HG03565 (cell line): ENCODE data around the gene DHRSX.
"Not testable (repeated sequence)": the region's sequence is repeated elsewhere in the genome, so short reads cannot be mapped to it uniquely, and the experiment has no call there.

Source experiments
- ATAC-seq: cut with Tn5 transposase; IDR thresholded peaks from one replicate; pipeline ENCODE4 v1.9.1; 2021; ENCODE audit warnings: mild to moderate bottlenecking, moderate library complexity; ENCODE audit not compliant: unreplicated experiment

The DHRSX gene

DNA sequence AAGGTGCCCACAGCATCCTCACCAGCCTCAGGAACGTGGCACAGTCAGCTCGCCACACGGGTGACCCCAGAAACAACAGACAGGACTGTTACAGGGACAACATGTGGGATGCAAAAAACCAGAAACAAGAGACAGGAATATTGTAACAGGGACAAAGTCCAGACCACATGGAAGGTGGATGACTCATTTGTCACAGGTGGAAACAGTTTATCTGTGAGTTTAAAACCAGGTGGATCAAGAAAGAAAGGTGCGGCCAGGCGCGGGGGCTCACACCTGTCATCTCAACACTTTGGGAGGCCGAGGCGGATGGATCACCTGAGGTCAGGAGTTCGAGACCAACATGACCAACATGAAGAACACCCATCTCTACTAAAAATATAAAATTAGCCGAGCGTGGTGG is 23.5 kb downstream of the DHRSX start:
- ATAC-seq = not testable (repeated sequence)

DNA sequence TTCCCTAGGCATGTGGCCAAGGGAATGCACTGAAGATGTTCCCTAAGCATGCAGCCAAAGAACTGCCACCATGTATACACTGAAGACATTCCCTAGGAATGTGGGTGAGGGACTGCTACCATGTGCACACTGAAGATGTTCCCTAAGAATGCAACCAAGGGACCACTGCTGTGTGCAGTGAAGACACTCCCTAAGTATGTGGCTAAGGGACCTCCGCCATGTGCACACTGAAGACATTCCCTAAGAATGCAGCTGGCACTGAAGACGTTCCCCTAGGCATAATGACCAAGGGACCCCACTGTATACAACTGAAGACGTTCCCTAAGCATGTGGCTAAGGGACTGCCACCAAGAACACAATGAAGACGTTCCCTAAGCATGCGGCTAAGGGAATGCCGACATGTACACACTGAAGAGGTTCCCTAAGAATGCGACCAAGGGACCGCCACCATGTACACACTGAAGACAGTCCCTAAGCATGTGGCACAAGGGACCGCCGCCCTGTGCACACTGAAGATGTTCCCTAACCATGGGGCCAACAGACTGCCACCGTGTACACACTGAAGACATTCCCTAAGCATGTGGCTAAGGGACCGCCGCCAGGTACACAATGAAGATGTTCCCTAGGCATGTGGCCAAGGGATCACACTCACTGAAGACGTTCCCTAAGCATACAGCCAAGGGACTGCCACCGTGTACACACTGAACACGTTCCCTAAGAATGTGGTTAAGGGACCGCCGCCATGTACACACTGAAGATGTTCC is 25.6 kb downstream of the DHRSX start:
- ATAC-seq = no peak

DNA sequence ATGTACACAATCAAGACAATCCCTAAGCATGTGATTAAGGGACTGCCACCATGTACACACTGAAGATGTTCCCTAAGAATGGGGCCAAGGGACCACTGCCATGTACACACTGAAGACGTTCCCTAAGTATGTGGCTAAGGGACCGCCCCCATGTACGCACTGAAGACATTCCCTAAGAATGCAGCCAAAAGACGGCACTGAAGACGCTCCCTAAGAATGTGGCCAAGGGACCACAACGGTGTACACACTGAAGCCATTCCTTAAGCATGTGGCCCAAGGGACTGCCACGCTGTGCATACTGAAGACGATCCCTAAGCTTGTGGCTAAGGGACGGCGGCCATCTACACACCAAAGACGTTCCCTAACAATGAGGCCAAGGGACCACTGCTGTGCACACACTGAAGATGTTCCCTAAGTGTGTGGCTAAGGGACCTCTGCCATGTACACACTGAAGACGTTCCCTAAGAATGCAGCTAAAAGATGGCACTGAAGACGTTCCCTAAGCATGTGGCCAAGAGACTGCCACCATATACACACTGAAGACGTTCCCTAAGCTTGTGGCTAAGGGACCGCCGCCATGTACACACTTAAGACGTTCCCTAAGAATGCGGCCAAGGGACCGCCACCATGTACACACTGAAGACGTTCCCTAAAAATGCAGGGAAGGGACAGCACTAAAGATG is 26.4 kb downstream of the DHRSX start:
- no peak for ATAC-seq

DNA sequence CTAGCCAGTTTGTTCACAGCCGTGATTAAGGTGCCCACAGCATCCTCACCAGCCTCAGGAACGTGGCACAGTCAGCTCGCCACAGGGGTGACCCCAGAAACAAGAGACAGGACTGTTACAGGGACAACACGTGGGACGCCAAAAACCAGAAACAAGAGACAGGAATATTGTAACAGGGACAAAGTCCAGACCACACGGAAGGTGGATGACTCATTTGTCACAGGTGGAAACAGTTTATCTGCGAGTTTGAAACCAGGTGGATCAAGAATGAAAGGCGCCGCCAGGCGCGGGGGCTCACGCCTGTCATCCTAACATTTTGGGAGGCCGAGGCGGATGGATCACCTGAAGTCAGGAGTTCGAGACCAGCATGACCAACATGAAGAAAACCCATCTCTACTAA is 27.7 kb downstream of the DHRSX start:
- ATAC-seq = not testable (repeated sequence)

DNA sequence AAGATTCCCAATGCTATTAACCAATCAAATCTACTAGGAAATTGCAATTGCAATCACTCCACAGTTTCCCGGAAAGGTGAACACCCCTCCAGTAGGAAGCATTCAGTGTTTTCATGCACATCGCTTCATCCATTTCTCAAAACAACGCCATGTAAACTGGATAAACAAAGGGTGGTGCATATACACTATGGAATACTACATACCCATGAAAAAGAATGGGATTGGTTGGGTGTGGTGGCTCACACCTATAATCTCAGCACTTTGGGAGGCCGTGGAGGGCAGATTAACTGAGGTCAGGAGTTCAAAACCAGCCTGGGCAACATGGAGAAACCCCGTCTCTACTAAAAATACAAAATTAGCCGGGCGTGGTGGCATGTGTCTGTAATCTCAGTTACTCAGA is 29.1 kb downstream of the DHRSX start:
- no peak for ATAC-seq

DNA sequence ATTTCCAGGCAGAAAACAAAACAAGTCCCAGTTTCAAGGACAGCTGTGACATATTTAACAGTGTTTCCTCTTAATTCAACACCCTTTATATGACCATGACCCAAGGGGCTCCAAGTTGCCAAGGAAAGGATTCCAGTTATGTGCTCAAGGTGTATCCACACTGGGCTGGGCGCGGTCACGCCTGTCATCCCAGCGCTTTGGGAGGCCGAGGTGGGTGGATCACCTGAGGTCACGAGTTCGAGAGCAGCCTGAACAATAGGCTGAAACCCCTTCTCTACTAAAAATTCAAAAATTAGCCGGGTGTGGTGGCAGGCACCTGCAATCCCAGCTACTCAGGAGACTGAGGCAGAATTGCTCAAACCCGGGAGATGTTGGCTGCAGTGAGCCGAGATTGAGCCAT is 29.6 kb downstream of the DHRSX start:
- ATAC-seq = not testable (repeated sequence)

DNA sequence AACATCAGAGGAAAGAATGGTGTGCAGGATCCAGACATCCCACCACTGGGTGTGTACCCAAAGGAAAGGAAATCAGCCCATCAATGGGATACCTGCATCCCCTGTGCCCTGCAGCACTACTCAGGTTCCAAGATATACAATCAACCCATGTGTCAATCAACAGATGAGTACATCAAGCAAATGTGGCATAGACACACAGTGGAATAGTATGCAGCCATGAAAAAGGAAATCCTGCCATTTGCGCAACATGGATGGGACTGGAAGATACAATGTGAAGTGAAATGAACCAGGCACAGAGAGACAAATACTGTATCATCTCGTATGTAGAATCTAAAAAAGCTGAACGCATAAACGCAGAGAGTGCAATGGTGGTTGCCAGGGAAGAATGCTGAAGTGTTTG is 30.9 kb downstream of the DHRSX start:
- not testable (repeated sequence) for ATAC-seq

DNA sequence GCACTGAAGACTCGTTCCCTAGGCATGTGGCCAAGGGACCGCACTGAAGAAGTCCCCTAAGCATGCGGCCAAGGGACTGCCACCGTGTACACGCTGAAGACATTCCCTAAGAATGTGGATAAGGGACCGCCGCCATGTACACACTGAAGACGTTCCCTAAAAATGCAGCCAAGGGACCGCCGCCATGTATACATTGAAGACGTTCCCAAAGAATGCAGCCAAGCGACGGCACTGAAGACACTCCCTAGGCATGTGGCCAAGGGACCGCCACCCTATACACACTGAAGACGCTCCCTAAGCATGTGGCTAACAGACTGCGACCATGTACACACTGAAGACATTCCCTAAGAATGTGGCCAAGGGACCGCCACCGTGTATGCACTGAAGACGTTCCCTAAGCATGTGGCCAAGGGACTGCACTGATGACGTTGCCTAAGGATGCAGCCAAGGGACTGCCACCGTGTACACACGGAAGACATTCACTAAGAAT is 31.5 kb downstream of the DHRSX start:
- no peak for ATAC-seq

DNA sequence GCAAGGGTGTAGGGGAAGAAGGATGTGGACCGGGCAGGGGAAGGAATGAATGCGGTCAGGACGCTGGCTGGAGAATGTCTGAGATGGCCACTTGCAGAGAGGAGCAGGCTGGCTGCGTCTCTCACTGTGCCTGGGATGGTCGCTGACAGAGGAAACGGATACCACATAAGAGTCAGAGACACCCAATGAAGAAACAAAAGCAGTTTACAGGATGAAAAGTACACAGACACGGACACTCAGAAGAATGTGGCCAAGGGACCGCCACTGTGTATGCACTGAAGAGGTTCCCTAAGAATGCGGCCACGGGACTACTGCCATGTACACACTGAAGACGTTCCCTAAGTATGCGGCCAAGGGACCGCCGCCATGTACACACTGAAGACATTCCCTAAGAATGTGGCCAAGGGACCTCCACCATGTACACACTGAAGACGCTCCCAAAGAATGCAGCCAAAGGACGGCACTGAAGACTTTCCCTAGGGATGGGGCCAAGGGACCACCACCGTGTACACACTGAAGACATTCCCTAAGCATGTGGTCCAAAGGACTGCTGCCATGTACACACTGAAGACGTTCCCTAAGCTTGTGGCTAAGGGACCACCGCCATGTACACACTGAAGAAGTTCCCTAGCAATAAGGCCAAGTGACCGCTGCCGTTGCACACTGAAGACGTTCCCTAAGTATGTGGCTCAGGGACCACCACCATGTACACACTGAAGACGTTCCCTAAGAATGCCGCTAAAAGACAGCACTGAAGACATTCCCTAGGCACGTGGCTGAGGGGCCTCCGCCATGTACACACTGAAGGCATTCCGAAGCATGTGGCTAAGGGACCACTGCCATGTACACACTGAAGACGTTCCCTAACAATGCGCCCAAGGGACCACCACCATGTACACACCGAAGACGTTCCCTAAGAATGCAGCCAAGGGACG is 32.2 kb downstream of the DHRSX start:
- ATAC-seq = no peak

DNA sequence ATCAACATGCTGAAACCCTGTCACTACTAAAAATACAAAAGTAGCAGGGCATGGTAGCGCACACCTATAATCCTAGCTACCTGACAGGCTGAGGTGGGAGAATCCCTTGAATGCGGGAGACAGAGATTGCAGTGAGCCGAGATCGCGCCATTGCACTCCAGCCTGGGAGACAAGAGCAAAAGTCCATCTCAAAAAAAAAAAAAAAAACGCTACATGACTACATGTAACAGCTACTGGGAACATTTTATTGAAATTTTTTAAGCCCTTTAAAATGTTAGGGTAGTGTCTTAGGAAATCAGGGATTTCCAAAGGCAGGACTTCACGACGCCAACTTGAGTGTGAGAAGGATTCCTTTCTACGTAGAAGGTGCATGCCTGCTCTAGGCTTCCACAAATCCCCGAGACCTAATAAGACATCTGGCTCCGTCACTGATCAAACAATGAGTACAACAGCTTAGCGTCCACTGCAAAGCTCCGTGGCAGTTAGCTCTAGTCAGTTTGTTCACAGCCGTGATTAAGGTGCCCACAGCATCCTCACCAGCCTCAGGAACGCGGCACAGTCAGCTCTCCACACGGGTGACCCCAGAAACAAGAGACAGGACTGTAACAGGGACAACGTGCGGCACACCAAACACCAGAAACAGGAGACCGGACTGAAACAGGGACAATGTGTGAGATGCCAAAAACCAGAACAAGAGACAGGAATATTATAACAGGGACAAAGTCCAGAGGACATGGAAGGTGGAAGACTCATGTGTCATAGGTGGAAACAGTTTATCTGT is 33.7 kb downstream of the DHRSX start:
- no peak for ATAC-seq

DNA sequence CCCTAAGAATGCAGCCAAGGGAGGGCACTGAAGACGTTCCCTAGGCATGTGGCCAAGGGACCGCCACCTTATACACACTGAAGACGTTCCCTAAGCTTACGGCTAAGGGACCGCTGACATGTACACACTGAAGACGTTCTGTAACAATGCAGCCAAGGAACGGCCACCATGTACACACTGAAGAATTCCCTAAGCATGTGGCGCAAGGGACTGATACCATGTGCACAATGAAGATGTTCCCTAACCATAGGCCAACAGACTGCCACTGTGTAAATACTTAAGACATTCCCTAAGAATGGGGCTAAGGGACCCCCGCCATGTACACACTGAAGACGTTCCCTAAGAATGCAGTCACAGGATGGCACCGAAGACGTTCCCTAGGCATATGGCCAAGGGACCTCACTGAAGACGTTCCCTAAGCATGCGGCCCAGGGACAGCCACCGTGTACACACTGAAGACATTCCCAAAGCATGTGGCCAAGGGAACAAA is 36.1 kb downstream of the DHRSX start:
- no peak for ATAC-seq

DNA sequence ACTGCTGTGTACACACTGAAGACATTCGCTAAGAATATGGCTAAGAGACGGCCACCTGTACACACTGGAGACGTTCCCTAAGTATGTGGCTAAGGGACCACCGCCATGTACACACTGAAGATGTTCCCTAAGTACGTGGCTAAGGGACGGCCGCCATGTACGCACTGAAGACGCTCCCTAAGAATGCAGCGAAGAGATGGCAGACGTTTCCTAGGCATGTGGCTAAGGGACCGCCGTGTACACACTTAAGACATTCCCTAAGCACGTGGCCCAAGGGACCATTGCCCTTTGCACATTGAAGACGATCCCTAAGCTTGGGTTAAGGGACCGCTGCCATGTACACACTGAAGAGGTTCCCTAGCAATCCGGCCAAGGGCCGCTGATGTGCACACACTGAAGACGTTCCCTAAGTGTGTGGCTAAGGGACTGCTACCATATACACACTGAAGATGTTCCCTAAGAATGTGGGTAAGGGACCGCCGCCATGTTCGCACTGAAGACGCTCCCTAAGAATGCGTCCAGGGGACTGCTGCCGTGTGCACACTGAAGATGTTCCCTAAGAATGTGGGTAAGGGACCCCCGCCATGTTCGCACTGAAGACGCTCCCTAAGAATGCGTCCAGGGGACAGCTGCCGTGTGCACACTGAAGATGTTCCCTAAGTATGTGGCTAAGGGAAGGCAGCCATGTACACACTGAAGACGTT is 36.7 kb downstream of the DHRSX start:
- no peak for ATAC-seq

DNA sequence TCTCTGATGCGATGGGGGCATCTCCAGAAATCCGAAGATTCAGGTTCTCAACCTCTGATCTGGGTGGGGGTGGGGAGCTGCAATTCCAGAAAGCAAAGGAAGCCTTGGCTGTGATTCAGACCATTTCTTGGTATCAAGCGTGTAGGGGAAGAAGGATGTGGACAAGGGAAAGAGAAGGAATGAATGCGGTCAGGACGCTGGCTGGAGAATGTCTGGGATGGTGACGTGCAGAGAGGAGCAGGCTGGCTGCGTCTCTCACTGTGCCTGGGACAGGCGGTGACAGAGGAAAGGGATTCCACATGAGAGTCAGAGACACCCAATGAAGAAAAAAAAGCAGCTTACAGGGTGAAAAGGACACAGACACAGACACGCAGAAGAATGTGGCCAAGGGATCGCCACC is 37.3 kb downstream of the DHRSX start:
- not testable (repeated sequence) for ATAC-seq

DNA sequence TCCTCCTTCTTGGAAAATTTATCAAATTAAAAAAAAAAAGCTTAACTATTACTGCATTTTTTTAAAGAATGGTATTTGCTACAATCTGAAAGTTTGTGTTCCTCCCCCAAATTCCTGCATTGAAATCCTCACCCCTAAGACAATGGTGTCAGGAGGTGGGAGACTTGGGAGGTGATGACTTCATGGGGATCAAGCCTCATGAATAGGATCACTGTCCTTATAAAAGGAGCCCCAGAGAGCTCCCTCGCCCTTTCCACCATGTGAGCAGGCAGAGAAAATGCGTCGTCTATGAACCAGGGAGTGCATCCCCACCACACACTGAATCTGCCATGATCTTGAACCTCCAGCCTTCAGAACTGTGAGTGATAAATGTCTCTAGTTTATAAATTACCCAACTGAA is 38.0 kb downstream of the DHRSX start:
- no peak for ATAC-seq

DNA sequence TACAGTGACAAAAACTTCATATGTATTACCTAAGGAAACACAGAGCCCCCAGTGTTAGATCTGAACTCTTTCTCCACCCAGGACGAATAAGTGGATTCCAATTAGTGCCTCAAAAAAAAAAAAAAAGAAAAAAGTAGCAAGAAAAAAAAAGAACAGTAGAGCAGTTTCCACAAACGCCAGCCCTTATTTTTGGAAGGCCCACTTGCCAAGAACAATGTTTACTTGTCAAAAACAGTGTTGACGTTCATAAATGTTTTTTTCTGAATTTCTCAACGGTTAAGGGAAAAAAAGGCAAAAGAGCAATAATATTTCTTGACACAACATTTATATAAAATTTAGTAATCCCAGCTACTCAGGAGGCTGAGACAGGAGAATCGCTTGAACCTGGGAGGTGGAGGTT is 38.7 kb downstream of the DHRSX start:
- ATAC-seq = no peak

DNA sequence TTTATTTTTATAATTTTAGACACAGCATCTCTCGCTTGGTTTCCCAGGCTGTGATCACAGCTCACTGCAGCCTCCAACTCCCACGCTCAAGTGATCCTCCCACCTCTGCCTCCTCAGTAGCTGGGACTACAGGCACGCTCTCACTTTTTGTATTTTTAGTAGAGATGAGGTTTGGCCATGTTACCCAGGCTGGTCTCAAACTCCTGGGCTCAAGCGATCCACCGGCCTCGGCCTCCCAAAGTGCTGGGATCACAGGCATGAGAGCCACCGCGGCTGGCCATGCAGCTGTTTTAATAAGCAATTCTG is 39.1 kb downstream of the DHRSX start:
- ATAC-seq = no peak

DNA sequence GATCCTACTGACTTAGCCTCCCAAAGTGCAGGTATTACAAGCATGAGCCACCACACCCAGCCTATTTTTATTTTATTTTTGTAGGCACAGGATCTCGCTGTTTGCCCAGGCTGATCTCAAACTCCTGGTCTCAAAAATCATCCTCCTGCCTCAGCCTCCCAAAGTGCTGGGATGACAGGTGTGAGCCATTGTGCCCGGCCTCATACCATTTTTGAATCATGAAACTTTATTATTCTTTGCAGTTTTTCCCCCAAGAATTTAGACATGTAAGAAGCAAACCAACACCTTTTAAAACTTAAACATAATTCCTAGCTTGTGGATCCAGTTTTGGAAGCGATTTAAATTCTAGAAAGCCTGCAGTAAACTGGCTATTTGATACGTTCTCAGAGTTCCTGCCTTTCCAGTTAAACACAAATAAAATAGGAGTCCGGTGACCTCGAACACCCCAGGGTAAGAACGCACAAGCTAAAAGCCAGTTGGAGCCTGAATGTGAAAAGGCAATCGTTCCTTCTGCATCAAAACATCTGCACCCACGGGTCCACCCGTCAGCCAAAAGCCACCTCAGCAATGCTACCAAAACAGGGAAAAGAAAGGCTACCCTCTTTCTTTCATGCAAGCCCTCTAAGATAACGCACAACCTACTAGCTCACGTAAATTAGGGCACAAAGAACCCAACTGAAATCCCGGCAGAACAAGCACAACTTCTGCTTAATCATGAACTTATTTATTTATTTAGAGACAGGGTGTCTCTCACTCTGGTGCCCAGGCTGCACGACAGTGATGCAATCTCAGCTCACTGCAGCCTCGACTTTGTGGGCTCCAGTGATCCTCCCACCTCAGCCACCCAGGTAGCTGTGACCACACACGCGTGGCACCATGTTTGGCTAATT is 39.7 kb downstream of the DHRSX start:
- not testable (repeated sequence) for ATAC-seq

DNA sequence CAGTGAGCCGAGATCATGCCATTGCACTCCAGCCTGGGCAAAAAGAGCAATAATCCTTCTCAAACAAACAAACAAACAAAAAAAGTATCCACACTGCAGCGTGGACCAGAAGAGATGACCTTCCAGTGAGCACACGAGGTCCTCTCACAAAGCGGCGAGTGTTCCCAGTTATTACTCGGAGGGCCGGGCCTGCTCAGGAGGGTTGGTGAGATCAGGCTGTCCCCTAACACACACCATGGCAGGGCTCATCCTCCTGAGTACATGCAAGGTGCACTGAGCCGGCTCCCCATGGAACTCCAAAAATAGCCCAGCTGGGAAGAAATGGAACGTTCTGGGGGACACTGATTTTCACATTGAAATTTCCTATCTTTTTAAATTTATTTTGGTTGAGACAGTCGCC is 40.7 kb downstream of the DHRSX start:
- ATAC-seq = not testable (repeated sequence)

DNA sequence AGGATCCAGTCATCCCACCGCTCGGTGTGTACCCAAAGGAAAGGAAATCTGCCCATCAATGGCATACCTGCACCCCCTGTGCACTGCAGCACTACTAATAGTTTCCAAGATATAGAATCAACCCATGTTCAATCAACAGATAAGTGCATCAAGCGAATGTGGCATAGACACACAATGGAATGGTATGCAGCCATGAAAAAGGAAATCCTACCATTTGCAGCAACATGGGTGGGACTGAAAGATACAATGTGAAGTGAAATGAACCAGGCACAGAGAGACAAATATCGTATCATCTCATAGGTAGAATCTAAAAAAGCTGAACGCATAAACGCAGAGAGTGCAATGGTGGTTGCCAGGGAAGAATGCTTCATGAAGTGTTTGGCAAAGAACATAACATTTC is 42.5 kb downstream of the DHRSX start:
- no peak for ATAC-seq
